Measurements from ENCODE around the gene TANK.

DNA sequence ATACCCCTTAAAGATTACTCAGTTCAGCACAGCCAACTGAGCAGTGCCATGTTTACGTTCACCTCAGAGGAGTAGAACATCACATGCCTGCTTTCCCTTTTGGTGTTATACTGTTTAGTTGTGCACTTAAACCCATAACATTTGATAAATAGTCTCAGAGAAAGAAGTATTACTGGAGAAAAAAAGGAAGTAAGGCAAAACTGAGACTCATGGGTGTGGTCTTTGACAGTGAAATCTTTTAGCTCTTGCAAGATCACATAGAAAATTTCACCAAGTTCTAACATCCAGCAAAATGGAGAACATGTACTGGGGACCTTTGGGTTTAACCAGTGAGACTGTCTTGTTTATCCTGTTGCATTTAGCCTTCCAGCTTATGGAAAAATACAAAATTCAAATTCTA is 5.6 kb downstream of the TANK start:
- TF ChIP-seq ARNTL (CRISPR knock-in tag; IDR thresholded peaks at IDR 0.05; ENCODE audit: borderline replicate concordance, low read depth) (no peak), TCF4 (CRISPR knock-in tag; IDR thresholded peaks at IDR 0.05; ENCODE audit: borderline replicate concordance) (no peak), CSDC2 (CRISPR knock-in tag; IDR thresholded peaks at IDR 0.05) (no peak), ZFP30 (CRISPR knock-in tag; IDR thresholded peaks at IDR 0.05) (no peak), ZFP3 (CRISPR knock-in tag; IDR thresholded peaks at IDR 0.05) (no peak), ZNF565 (CRISPR knock-in tag; conservative IDR thresholded peaks at IDR 0.05; ENCODE audit: low read depth) (no peak), RARB (CRISPR knock-in tag; IDR thresholded peaks at IDR 0.05) (no peak), OSR1 (CRISPR knock-in tag; IDR thresholded peaks at IDR 0.05) (no peak)
- TF ChIP-seq, protein P1, sequence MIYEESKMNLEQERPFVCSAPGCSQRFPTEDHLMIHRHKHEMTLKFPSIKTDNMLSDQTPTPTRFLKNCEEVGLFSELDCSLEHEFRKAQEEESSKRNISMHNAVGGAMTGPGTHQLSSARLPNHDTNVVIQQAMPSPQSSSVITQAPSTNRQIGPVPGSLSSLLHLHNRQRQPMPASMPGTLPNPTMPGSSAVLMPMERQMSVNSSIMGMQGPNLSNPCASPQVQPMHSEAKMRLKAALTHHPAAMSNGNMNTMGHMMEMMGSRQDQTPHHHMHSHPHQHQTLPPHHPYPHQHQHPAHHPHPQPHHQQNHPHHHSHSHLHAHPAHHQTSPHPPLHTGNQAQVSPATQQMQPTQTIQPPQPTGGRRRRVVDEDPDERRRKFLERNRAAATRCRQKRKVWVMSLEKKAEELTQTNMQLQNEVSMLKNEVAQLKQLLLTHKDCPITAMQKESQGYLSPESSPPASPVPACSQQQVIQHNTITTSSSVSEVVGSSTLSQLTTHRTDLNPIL (CRISPR knock-in tag; IDR thresholded peaks at IDR 0.05; ENCODE audit: low read depth): no peak
- TF ChIP-seq, protein P2, sequence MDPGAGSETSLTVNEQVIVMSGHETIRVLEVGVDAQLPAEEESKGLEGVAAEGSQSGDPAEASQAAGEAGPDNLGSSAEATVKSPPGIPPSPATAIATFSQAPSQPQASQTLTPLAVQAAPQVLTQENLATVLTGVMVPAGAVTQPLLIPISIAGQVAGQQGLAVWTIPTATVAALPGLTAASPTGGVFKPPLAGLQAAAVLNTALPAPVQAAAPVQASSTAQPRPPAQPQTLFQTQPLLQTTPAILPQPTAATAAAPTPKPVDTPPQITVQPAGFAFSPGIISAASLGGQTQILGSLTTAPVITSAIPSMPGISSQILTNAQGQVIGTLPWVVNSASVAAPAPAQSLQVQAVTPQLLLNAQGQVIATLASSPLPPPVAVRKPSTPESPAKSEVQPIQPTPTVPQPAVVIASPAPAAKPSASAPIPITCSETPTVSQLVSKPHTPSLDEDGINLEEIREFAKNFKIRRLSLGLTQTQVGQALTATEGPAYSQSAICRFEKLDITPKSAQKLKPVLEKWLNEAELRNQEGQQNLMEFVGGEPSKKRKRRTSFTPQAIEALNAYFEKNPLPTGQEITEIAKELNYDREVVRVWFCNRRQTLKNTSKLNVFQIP (CRISPR knock-in tag; IDR thresholded peaks at IDR 0.05; ENCODE audit: borderline replicate concordance, low read depth): no peak
- TF ChIP-seq, protein P3, sequence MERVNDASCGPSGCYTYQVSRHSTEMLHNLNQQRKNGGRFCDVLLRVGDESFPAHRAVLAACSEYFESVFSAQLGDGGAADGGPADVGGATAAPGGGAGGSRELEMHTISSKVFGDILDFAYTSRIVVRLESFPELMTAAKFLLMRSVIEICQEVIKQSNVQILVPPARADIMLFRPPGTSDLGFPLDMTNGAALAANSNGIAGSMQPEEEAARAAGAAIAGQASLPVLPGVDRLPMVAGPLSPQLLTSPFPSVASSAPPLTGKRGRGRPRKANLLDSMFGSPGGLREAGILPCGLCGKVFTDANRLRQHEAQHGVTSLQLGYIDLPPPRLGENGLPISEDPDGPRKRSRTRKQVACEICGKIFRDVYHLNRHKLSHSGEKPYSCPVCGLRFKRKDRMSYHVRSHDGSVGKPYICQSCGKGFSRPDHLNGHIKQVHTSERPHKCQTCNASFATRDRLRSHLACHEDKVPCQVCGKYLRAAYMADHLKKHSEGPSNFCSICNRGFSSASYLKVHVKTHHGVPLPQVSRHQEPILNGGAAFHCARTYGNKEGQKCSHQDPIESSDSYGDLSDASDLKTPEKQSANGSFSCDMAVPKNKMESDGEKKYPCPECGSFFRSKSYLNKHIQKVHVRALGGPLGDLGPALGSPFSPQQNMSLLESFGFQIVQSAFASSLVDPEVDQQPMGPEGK (CRISPR knock-in tag; IDR thresholded peaks at IDR 0.05; ENCODE audit: borderline replicate concordance): no peak
